ENCODE results near the gene SIK2.

The SIK2 gene

DNA sequence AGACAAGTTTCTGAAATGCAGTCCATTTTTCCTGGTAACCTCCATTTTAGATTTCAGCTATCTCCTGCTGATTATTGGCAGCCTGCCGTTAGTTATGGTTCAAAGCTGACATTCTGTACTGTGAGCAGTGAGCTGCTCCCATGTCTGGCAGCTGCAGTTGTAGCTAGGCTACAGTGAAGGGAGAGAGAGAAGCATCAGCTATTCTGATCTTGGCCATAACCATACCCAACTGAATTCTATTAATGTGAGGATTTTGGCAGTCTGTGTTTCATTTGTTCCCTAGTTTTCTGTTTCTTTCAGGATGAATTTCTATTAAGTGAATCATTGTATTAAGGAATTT lies 33.4 kb downstream of the SIK2 start:
- DNase-seq (ENCODE audit: low read depth): peak; percentile 70
- no peak overlapping the region for H3K4me3 ChIP-seq (replicated peaks; ENCODE audit: low read depth, low read length)
- TF ChIP-seq, protein P1, sequence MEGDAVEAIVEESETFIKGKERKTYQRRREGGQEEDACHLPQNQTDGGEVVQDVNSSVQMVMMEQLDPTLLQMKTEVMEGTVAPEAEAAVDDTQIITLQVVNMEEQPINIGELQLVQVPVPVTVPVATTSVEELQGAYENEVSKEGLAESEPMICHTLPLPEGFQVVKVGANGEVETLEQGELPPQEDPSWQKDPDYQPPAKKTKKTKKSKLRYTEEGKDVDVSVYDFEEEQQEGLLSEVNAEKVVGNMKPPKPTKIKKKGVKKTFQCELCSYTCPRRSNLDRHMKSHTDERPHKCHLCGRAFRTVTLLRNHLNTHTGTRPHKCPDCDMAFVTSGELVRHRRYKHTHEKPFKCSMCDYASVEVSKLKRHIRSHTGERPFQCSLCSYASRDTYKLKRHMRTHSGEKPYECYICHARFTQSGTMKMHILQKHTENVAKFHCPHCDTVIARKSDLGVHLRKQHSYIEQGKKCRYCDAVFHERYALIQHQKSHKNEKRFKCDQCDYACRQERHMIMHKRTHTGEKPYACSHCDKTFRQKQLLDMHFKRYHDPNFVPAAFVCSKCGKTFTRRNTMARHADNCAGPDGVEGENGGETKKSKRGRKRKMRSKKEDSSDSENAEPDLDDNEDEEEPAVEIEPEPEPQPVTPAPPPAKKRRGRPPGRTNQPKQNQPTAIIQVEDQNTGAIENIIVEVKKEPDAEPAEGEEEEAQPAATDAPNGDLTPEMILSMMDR (IDR thresholded peaks at IDR 0.05; ENCODE audit: low read length, missing control alignments): no peak

DNA sequence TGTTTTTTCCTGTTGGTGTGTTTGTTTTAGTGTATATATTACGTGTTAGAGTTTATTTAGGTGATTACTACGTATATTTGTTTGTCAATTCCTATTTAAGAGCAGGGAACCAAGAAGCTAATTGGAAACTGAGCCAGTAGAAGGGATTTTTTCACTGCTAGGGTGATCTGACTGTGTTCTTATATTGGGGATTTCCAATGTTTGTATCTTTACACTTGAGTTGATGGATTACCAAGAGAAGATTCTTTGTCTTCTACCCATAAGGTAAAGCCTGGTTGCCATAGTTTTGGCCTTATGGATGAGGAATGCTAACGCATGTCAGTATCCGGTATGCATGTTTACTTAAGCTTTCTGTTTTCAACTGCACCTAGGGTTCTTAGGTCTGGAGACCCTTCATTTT lies 35.6 kb downstream of the SIK2 start:
- no peak overlapping the region for H3K4me3 ChIP-seq (replicated peaks; ENCODE audit: low read depth, low read length)
- TF ChIP-seq, protein P1 (IDR thresholded peaks at IDR 0.05; ENCODE audit: low read length, missing control alignments): no peak
- DNase-seq (ENCODE audit: low read depth): no peak

DNA sequence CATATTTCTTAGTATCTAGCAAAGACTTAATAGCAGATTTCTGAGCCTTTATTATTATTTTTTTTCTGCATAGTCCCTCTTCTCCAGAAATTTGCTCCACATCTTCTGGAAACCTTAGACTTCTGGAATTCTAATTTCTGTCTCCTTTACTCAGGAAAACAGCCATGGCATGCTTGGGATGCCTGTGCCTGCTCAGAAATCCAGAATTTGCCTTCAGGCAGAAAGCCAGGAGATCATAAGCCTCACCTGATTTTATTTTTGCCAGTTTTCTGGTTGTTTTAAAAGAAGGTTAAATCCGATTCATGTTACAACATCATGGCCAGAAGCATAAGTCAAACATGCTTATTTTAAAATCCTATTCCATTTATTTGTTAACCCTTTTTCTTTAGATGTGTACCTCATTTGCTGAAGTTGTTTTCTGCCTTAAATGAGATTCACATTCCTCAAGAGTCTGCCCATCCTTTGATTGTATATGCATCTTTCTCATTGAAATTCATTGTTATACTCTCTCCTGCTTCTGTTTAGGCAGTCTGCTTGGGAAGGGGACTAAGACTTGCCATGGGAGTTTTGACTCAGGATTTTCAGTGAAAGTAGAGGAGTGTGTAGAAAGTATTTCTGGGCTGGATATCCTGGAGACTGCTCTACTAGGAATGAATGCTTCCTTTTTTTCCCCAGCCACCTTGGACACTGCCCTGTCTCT lies 37.1 kb downstream of the SIK2 start:
- TF ChIP-seq, protein P1 (IDR thresholded peaks at IDR 0.05; ENCODE audit: low read length, missing control alignments): no peak

DNA sequence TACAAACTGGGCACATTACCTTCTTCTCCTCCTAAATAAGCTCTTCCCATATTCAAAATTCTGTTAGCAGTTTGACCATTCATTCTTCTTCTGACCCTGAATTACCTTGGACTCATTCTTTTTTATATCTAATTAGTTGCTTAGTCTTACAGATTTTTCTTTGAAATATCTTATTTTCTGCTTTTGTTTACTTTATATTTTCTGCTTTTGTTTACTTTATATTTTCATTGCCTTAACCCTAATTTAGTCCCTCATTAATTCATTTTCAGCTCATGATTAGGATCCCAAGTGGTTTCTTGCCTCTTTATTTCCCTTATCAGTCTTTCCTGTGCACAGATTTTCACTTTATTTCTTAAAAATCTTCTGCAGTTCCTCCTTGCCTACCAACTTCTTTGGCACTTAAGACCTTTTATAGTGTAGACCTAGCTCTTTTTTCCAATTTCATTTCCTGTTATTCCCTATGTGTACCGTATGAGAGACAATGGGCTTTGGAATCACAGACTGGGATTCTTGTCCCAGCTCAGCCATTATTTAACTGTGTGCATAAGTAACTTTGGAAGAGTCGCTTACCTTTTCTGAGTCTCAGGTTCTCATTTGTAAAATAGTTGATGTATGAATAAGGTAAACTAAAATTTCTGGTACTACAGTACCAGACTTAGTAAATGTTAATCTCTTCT lies 39.2 kb downstream of the SIK2 start:
- no peak for DNase-seq (ENCODE audit: low read depth)
- TF ChIP-seq, protein P1 (IDR thresholded peaks at IDR 0.05; ENCODE audit: low read length, missing control alignments): no peak
- H3K4me3 ChIP-seq (replicated peaks; ENCODE audit: low read depth, low read length): no peak overlapping the region

More for the DNA sequence above, 37.1 kb downstream of the SIK2 start:
- H3K4me3 ChIP-seq (replicated peaks; ENCODE audit: low read depth, low read length): no peak overlapping the region
- no peak for DNase-seq (ENCODE audit: low read depth)

- TF ChIP-seq, protein P1 (IDR thresholded peaks at IDR 0.05; ENCODE audit: low read length, missing control alignments): no peak
- no peak for DNase-seq (ENCODE audit: low read depth)
- no peak overlapping the region for H3K4me3 ChIP-seq (replicated peaks; ENCODE audit: low read depth, low read length)
Measured at GRCh38 chr11:111642542-111642941, 40.3 kb downstream of the SIK2 start.

DNA sequence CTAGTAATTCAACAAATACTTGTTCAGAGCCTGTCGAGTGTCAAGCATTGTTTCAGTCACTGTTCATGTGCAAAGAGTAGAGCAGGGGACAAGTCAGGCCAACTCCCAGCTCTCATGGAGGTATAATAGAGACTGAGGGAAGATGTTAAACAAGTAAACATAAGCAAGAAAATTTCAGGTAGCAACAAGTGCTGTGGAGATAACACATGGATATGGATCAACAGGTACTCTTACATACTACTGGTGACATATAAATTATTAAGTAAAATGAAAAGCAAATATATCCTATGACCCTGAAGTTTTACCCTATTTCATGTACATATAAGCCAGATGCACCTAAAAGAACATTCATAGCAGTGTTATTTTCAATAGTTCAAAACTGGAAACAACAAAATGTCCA lies 42.7 kb downstream of the SIK2 start:
- no peak for DNase-seq (ENCODE audit: low read depth)
- no peak overlapping the region for H3K4me3 ChIP-seq (replicated peaks; ENCODE audit: low read depth, low read length)
- TF ChIP-seq, protein P1 (IDR thresholded peaks at IDR 0.05; ENCODE audit: low read length, missing control alignments): no peak

Data from fibroblast of pulmonary artery (primary cell).